HL-60 (cell line): Measurements from ENCODE around the gene KCNE1.

Experiments used
- POLR2AphosphoS5 ChIP-seq: IDR thresholded peaks from 2 replicates; pipeline ENCODE4 v1.6.1; 2012; ENCODE audit warnings: low read depth
- TF ChIP-seq, protein P1 (sequence below): IDR thresholded peaks from one replicate; pipeline ENCODE4 v1.5.1; 2011; ENCODE audit warnings: low read length, control low read depth, inconsistent platforms; ENCODE audit not compliant: insufficient read depth

DNA sequence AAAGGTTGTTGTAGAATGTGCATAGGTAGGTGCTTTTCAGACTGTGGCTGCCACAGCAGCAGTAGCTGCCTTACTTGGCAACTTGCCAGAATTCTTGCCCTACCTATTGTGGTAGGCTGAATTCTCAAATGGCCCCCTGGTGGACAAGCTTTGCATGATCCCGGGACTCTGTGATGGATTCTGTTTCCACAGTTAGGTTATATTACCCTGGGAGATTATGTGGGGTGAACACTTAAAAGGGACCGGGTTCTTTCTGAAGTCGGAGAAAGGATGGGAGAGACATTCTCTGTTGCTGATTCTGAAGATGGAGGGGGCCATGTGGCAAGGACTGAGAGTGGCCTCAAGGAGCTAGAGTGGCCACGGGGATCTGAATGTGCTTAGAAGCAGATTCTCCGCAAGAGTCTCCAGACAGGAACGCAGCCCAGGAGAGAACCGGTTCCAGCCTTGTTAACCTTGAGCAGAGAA is 32.1 kb upstream of the KCNE1 start:
- peak; percentile 60; the same call in 1 of the 2 replicates for TF ChIP-seq POLR2AphosphoS5
- TF ChIP-seq, protein P1, sequence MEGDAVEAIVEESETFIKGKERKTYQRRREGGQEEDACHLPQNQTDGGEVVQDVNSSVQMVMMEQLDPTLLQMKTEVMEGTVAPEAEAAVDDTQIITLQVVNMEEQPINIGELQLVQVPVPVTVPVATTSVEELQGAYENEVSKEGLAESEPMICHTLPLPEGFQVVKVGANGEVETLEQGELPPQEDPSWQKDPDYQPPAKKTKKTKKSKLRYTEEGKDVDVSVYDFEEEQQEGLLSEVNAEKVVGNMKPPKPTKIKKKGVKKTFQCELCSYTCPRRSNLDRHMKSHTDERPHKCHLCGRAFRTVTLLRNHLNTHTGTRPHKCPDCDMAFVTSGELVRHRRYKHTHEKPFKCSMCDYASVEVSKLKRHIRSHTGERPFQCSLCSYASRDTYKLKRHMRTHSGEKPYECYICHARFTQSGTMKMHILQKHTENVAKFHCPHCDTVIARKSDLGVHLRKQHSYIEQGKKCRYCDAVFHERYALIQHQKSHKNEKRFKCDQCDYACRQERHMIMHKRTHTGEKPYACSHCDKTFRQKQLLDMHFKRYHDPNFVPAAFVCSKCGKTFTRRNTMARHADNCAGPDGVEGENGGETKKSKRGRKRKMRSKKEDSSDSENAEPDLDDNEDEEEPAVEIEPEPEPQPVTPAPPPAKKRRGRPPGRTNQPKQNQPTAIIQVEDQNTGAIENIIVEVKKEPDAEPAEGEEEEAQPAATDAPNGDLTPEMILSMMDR = peak; percentile 13
